Measurements from ENCODE around the gene KCNQ5. TPM values are rescaled to one million over a fixed set of nuclear protein-coding genes. Genes with fewer than 3 reads are reported as not detected.

The KCNQ5 gene
- total and polyA plus RNA-seq, 8 donors, result 1.7 to 4.5 (median 2.5) TPM

GRCh38 chr6:72948153-72948552, 326.3 kb downstream of the KCNQ5 start:
- no peaks in the 10 kb centered on the region for H3K27me3 ChIP-seq
- ATAC-seq, result no peak
- no peak for TF ChIP-seq CTCF (IDR thresholded peaks at IDR 0.05)
- no peaks in the 10 kb centered on the region for H3K9me3 ChIP-seq
- DNase-seq, result no peak
- H3K4me3 ChIP-seq, result no peak overlapping the region
- no peak overlapping the region for H3K27ac ChIP-seq
- intact Hi-C loops (cut with DNase I), result no loop called here
- H3K4me1 ChIP-seq, result no peaks in the 10 kb centered on the region
- no peaks in the 10 kb centered on the region for H3K36me3 ChIP-seq

- intact Hi-C loops (cut with DNase I), result no loop called here
- Histone ChIP-seq H3K9me3 (no peaks in the 10 kb centered on the region), H3K4me1 (no peaks in the 10 kb centered on the region), H3K4me3 (no peak overlapping the region), H3K27ac (peak overlapping the region in 1 of 2 donors; percentile 6), H3K36me3 (no peaks in the 10 kb centered on the region), H3K27me3 (no peaks in the 10 kb centered on the region)
- ATAC-seq (peak; percentile 8), DNase-seq (no peak)
- no peak for TF ChIP-seq CTCF (IDR thresholded peaks at IDR 0.05)
Observed at GRCh38 chr6:72950114-72950860, 328.4 kb downstream of the KCNQ5 start.

GRCh38 chr6:72952808-72953630, 331.2 kb downstream of the KCNQ5 start:
- ATAC-seq (peak; percentile 67), DNase-seq (no peak)
- H3K36me3 ChIP-seq, result no peaks in the 10 kb centered on the region
- H3K4me3 ChIP-seq, result no peak overlapping the region
- peaks cover 0 to 6% of the 10 kb centered on the region in 2 donors for H3K4me1 ChIP-seq
- H3K27ac ChIP-seq, result peak overlapping the region; percentile 5 to 28
- TF ChIP-seq CTCF (IDR thresholded peaks at IDR 0.05), result no peak
- H3K9me3 ChIP-seq, result no peaks in the 10 kb centered on the region
- intact Hi-C loops (cut with DNase I), result no loop called here
- H3K27me3 ChIP-seq, result no peaks in the 10 kb centered on the region

GRCh38 chr6:72953971-72954381, 332.1 kb downstream of the KCNQ5 start:
- intact Hi-C loops (cut with DNase I), result no loop called here
- Histone ChIP-seq H3K4me1 (peaks cover 0 to 6% of the 10 kb centered on the region in 2 donors), H3K27ac (peak overlapping the region; percentile 5 to 28), H3K36me3 (no peaks in the 10 kb centered on the region), H3K4me3 (no peak overlapping the region), H3K9me3 (no peaks in the 10 kb centered on the region), H3K27me3 (no peaks in the 10 kb centered on the region)
- no peak for DNase-seq
- TF ChIP-seq CTCF (IDR thresholded peaks at IDR 0.05), result no peak
- ATAC-seq, result peak; percentile 85

GRCh38 chr6:72954716-72955115, 332.9 kb downstream of the KCNQ5 start:
- intact Hi-C loops (cut with DNase I), result no loop called here
- Histone ChIP-seq H3K4me1 (peaks cover 0 to 6% of the 10 kb centered on the region in 2 donors), H3K36me3 (no peaks in the 10 kb centered on the region), H3K9me3 (no peaks in the 10 kb centered on the region), H3K27ac (peak overlapping the region in 1 of 2 donors; percentile 5), H3K4me3 (no peak overlapping the region), H3K27me3 (no peaks in the 10 kb centered on the region)
- TF ChIP-seq CTCF (IDR thresholded peaks at IDR 0.05), result no peak
- no peak for ATAC-seq
- DNase-seq, result no peak

All from left lung (tissue), 10 donors.